SHP77 (cell line): ENCODE data around the gene GABRD.

Source experiments
- DNase-seq, 2 experiments: peaks; one replicate each; lab custom pipeline; 2025; lab: John Stamatoyannopoulos, UW

The GABRD gene

GRCh38 chr1:2018217-2019171 is 651 bp upstream of the GABRD start:
- DNase-seq: no peak

- no peak for DNase-seq
Measured at GRCh38 chr1:2019571-2020309, 595 bp downstream of the GABRD start.

- no peak for DNase-seq
Measured at GRCh38 chr1:2020310-2020655, 1.1 kb downstream of the GABRD start.

- no peak for DNase-seq
Measured at GRCh38 chr1:2021550-2021949, 2.4 kb downstream of the GABRD start.

DNA sequence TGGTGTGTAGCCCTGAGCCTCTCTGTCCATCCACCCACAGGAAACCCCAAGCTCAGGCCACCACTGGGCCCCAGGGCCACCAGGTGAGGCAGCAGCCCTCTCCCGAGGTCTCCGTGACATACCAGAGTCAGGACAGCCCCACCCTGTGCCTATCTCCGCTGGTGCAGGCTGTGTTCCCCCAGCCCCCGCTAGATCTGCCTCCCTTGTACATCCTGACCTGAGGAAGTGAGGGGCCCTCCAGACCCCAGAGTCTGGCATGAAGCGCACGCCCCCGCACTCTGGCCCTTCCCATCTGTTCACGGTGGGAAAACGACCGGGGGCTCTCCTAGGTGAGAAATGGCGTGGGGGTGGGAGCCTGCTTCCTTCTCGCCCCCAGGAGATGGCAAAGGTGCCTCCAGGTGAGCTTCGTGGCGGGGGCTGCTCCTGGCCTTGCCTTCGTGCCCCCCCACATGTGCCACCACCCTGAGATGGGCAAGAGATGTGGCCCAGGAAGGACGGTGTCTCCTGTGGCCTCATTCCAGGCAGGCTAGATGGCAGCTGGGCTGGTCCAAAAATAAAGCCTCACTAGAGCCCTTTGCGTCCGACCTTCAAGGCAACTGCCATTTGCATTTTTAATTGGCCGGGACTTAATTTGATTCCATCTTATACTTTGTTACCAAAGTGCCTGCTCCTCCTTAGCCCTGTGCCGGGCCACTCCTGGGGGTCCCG is 3.1 kb downstream of the GABRD start:
- DNase-seq: no peak

DNA sequence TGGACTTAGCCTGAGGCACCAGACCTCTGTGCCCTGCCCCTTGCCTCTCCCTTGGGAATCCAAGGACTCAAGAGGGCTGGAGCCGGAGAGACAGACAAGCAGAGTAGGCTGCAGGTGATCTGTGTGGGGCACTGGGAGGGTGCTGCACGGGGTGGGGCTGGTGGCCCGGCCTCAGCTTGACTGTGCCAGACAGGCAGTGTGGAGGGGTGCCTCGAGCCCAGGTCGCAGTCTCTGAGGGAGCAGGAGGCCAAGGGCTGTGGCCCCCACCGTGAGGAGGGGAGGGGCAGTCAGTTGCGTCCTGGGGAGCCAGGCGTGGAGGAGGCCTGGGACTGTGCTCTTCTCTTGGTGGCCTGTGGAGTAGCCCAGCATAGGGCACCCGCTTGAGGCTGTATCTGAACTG is 4.0 kb downstream of the GABRD start:
- DNase-seq: no peak

DNA sequence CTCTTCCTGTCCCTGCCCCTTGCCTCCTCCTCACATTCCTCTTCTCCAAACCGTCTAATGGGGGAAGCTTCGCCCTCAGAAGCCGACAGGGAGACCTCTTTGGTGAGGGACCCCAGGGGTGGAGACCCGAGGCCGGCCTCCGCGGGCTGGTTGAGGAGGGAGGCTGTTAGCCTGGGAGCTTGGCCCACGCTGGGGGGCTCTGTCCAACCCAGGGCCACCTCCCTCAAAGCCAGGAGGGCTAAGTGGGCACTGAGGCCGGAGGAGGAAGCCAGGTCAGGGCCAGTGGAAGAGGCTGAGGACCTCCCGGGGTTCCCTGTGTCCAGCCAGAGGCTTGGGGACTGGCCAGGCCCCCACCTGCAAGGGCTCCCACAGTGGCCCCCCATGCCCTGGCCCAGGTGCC is 5.3 kb downstream of the GABRD start:
- DNase-seq: no peak

- no peak for DNase-seq
Measured at GRCh38 chr1:2024887-2025286, 5.7 kb downstream of the GABRD start.

DNA sequence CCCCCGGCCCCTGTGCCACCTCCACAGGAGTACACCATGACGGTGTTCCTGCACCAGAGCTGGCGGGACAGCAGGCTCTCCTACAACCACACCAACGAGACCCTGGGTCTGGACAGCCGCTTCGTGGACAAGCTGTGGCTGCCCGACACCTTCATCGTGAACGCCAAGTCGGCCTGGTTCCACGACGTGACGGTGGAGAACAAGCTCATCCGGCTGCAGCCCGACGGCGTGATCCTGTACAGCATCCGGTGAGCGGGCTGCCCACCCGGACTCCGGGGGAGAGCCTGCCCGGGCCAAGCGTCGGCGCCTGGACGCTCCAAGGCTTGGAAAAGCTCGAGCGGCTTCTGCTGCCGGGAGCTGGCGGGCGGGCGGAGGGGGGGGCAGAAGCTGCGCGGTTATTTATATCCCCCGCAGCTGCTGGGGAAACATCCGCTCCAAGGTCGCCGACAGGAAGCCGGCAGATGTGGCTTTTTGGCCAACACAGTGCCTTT is 6.4 kb downstream of the GABRD start:
- DNase-seq: peak; percentile 66 to 79

DNA sequence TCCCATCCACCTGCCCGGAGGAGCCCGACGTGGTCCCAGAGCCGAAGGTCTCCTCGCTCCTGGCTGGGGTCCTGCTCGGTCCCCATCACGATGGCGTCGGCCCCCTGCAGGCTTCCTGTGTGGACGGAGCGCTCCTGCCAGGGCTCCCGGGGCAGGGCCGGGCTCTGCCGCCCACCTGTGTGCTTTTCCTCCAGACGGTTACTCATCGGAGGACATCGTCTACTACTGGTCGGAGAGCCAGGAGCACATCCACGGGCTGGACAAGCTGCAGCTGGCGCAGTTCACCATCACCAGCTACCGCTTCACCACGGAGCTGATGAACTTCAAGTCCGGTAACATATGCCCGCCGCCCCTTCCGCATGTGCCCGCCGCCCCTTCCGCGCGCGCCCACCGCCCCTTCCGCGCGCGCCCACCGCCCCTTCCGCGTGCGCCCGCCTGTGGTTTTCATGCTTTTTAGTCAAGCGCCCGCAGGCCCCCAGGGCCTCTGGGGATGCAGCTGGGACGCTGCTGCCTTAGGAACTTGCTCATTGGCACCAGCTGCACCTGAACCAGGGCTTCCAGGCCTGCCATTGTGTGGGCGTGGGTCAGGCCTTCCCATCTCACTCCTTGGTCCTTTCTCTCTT is 8.9 kb downstream of the GABRD start:
- DNase-seq: no peak

GRCh38 chr1:2028870-2029560 is 9.9 kb downstream of the GABRD start:
- DNase-seq: no peak

GRCh38 chr1:2029561-2029960 is 10.4 kb downstream of the GABRD start:
- DNase-seq: no peak

- DNase-seq: no peak
Measured at GRCh38 chr1:2030076-2030871, 11.1 kb downstream of the GABRD start.

DNA sequence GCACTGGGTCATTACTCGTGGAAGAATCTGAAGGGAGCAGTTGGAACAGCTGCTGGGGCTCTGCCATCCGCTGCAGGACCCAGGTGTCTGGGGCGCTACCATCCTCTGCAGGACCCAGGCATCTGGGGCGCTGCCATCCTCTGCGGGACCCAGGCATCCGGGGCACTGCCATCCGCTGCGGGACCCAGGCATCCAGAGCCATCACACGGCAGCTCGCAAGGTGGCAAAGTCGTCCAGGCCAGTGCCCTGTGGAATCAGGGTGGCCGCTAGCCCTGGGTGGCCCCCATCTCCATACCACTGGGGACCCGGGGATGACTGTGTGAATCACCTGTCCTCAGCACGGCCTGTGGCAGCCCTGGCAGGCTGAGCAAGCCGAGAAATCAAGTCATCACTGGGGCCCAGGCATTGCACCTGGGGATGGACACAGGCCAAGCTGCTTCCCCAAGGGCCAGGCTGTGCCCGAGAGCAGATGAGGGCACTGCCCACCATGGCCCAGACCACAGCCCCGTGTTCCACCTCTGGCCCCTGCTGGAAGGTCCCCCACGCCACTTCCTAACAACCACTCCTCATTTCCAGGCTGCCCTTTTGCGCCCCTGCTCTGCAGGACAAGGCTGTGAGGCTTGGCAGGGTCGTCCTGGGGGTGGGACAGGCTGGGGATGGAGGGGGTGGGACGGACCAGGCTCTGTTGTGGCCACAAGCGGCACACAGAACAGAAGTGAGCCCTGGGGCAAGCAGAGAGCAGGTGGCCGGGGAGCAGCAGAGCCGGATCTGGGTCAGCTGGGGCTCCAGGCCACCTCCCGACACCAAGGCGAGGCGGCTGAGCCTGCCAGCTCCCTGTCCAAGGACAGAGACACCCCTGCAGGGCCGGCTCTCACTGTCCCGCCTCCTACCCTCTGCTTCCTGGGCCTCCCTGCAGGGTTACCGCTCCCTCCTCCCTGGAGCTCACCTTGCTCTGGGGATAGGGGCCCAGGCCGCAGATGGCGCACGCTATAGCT is 12.7 kb downstream of the GABRD start:
- DNase-seq: no peak

DNA sequence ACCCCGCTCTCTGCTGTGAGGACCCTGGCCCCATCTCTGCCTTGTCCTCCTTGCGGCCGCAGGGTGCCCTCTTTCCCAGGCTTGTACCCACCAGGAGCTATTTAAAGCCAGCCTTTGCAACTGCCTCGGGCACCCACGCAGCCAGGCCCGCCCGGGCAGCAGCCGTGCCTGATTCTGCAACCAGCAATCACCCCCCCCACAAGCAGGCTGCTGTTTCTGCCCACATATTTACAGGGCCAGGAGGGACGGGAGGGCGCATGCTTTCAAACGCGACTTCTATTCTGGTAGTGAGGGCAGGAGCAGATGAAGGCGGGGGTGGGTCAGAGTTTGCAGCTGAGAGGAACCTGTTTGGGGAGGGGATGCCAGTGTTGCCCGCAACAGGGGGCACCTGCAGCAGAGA is 13.6 kb downstream of the GABRD start:
- DNase-seq: no peak

DNA sequence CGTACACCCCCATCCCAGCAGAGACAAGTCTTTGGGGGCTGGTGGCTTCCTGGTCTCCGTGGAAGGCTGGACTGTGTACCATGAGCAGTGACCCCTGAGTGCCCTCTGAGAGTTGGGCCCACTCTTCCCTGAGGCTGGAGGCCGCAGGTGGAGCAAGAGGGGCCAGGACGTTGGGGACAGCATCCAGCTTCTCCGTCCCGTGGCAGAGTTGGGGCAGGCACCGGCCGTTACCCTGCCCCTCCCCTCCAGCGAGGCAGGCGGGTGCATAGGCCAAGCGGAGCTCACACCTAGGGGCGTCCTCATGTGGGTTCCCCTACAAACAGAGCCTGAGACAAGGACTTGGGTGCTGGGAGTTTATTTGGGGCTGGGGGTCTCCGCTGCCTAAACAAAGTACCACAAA is 14.0 kb downstream of the GABRD start:
- no peak for DNase-seq

DNA sequence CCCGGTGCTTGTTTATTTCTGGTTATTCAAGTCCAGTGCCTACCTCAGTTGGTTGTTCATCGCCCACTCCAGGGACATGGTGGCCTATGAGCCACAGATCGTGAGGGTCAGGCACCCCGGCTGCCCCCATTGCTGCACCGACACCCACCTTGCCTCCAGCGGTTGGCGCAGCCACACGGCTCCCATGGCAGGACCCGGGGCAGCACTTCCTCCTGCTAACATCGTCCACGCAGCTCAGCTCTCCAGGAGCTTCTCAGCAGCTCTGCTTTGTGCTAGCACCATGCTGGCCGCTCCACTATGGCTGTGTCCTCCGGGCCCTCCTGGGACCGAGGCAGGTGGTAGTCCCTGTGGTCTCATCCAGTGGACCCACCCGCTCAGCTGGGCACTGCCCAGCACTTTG is 17.1 kb downstream of the GABRD start:
- no peak for DNase-seq

DNA sequence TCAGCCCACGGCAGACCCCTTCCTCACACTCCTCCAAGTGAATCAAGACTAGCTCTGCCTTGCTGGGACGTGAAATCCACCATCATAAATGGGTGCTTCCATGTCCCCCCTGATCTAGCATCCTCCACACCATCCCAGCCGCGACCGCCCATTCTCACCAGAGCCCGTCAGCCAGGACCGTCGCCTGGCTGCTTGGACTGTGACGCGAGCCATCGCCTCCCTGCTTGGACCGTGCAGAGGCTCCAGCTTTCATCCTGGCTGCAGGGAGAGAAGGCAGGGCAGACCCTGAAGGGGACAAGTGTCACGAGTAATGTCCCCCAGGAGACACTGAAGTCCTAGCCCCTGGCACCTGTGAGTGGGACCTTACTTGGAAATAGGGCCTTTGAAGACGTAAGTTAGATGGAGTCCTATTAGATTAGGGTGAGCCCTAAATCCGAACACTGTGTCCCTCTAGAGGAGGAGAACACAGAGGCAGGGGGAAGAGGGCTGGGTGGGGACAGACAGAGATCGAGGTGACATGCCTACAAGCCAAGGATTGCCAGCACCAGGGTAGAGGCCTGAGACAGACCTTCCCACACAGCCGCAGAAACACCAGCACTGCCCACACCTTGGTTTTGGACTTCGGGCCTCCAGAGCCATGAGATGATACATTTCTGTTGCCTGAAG is 18.3 kb downstream of the GABRD start:
- no peak for DNase-seq

DNA sequence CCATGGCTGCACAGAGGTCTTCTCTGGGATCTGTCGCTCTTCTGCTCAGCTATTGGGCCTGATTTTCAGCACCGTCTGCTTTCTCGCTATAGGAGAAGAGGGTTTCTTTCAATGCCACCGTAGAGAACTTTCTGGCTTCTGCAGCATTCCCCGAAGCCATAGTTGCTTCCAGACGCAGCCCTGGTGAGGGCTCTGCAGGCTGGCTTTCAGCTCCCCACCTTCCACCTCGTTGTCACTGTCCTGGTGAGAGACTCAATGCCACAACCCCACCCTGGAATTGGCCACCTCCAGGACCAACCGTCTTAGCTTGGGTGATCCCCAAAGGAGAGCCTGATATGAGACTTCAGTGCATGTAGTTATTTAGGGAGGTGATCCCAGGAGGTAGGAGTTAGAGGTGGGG is 19.1 kb downstream of the GABRD start:
- no peak for DNase-seq
